Spinal cord (tissue), 10 donors: ENCODE data around the gene SARNP. TPM values are rescaled to one million over a fixed set of nuclear protein-coding genes. Genes with fewer than 3 reads are reported as not detected.

Experiments
- DNase-seq, 6 donors: peaks; one replicate each; pipeline versions ENCODE4 v3.0.0 to v3.0.0-alpha.2; 2013 to 2015; ENCODE audit warnings: low spot score in 6 of 6, low read depth in 4 of 6
- H3K27ac ChIP-seq: one replicate; pipeline ENCODE4 v1.5.1; 2013; ENCODE audit warnings: low read depth, low read length, control low read depth
- H3K27me3 ChIP-seq: one replicate; pipeline ENCODE4 v1.6.1; 2013; ENCODE audit warnings: low read length; ENCODE audit not compliant: control insufficient read depth, insufficient read depth
- H3K36me3 ChIP-seq: one replicate; pipeline ENCODE4 v1.6.1; 2013; ENCODE audit warnings: low read length; ENCODE audit not compliant: control insufficient read depth, insufficient read depth
- H3K4me1 ChIP-seq: one replicate; pipeline ENCODE4 v1.6.1; 2013; ENCODE audit warnings: low read length; ENCODE audit not compliant: control insufficient read depth, insufficient read depth
- H3K4me3 ChIP-seq: one replicate; pipeline ENCODE4 v1.5.1; 2013; ENCODE audit warnings: low read depth, low read length, control low read depth
- H3K9me3 ChIP-seq: one replicate; pipeline ENCODE4 v1.6.1; 2013; ENCODE audit warnings: low read length; ENCODE audit not compliant: control insufficient read depth, insufficient read depth
- WGBS: methylation state at CpG from one replicate; pipeline ENCODE4 v1.1.5; 2013; ENCODE audit warnings: missing lambda C conversion rate; ENCODE audit not compliant: insufficient coverage; 5-methylcytosine and 5-hydroxymethylcytosine counted together
- polyA plus RNA-seq, 2 donors: library from polyadenylated mRNA; unstranded; fragments of 120-200 nt; gene quantifications; one replicate each; pipeline ENCODE4 v1.2.1, GENCODE V29; 2013; ENCODE audit not compliant: insufficient read length in 2 of 2
- total RNA-seq, 2 donors: library from RNA; depleted of rRNA in 1 of 2; stranded (reverse); fragments of 120-200 nt in 1 of 2; fragments of >200 nt in 1 of 2; gene quantifications; one replicate each; pipeline versions ENCODE4 v1.2.3 to v1.2.4, GENCODE V29; 2013 to 2014
- donor health status: healthy.

SARNP gene
- total and polyA plus RNA-seq, 4 donors: 52.9 to 98.1 (median 91.2) TPM

GRCh38 chr12:55812088-55812487 is 5.4 kb downstream of the SARNP start:
- Histone ChIP-seq H3K27ac (no peak overlapping the region), H3K4me3 (no peak overlapping the region), H3K36me3 (peaks cover 31% of the 10 kb centered on the region), H3K4me1 (peaks cover 6% of the 10 kb centered on the region), H3K27me3 (no peaks in the 10 kb centered on the region), H3K9me3 (no peaks in the 10 kb centered on the region)
- DNase-seq: no peak
- 5% methylated on average over 1 of the region's 1 CpG for WGBS

- no CpG with 5 or more reads among the region's 5 CpGs for WGBS
- H3K4me3 ChIP-seq: no peak overlapping the region
- no peaks in the 10 kb centered on the region for H3K4me1 ChIP-seq
- no peaks in the 10 kb centered on the region for H3K9me3 ChIP-seq
- DNase-seq: no peak
- H3K27ac ChIP-seq: no peak overlapping the region
- H3K36me3 ChIP-seq: peaks cover 24% of the 10 kb centered on the region
- H3K27me3 ChIP-seq: no peaks in the 10 kb centered on the region
Measured at GRCh38 chr12:55809274-55809673, 8.2 kb downstream of the SARNP start.

DNA sequence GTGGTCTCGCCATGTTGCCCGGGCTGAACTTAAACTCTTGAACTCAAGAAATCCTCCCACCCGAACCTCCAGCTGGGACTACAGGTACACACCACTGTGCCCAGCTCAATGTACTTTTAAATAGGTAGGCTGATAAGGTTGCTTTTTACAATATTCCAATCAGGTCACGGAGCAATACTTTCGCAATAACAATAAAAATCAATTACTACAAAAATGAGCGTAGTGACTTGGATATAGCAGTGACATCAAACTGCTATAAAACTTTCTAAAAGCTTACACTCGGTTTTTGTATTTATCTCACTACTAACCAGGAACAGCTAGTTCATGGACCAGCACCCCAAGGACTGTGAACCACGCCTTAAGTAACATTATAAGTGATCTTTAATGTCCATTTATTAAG is 10.5 kb downstream of the SARNP start:
- no CpG with 5 or more reads among the region's 8 CpGs for WGBS
- H3K27me3 ChIP-seq: no peaks in the 10 kb centered on the region
- no peaks in the 10 kb centered on the region for H3K9me3 ChIP-seq
- H3K36me3 ChIP-seq: peaks cover 27% of the 10 kb centered on the region
- no peak for DNase-seq
- H3K27ac ChIP-seq: no peak overlapping the region
- H3K4me1 ChIP-seq: no peaks in the 10 kb centered on the region
- no peak overlapping the region for H3K4me3 ChIP-seq

- H3K36me3 ChIP-seq: peaks cover 27% of the 10 kb centered on the region
- no peaks in the 10 kb centered on the region for H3K4me1 ChIP-seq
- no peaks in the 10 kb centered on the region for H3K9me3 ChIP-seq
- H3K27me3 ChIP-seq: no peaks in the 10 kb centered on the region
- no peak for DNase-seq
- H3K4me3 ChIP-seq: no peak overlapping the region
- 66% methylated on average over 3 of the region's 4 CpGs for WGBS
- no peak overlapping the region for H3K27ac ChIP-seq
Measured at GRCh38 chr12:55797550-55797949, 20.0 kb downstream of the SARNP start.

DNA sequence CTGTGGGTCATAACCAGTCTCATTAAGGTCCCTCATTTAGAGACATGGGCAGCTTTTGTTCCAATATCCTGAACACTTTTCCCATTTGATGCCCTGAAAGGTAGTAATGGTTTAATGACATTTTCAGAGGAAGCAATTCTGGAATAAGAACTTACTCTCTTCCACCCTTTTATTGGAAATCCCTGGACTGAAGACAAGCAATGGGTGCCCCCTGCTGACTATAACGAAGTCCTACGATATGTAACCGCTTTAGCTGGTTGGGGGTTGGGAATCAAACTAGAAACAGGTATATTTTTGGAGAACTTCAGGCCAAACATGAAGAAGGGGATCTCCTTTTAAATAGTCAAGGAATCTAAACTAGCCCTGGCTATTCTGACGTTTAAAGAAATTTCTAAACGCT is 20.5 kb downstream of the SARNP start:
- no peak overlapping the region for H3K4me3 ChIP-seq
- H3K27me3 ChIP-seq: no peaks in the 10 kb centered on the region
- peaks cover 31% of the 10 kb centered on the region for H3K36me3 ChIP-seq
- DNase-seq: peak in 4 of 6 donors; percentile 22 to 81 (median 54)
- WGBS: 60% methylated on average over 1 of the region's 5 CpGs
- no peak overlapping the region for H3K27ac ChIP-seq
- no peaks in the 10 kb centered on the region for H3K4me1 ChIP-seq
- no peaks in the 10 kb centered on the region for H3K9me3 ChIP-seq

GRCh38 chr12:55795950-55796349 is 21.6 kb downstream of the SARNP start:
- Histone ChIP-seq H3K9me3 (no peaks in the 10 kb centered on the region), H3K27me3 (no peaks in the 10 kb centered on the region), H3K4me3 (no peak overlapping the region), H3K36me3 (peaks cover 22% of the 10 kb centered on the region), H3K27ac (no peak overlapping the region), H3K4me1 (no peaks in the 10 kb centered on the region)
- DNase-seq: no peak

- Histone ChIP-seq H3K9me3 (no peaks in the 10 kb centered on the region), H3K27ac (no peak overlapping the region), H3K36me3 (peaks cover 42% of the 10 kb centered on the region), H3K4me1 (no peaks in the 10 kb centered on the region), H3K27me3 (no peaks in the 10 kb centered on the region), H3K4me3 (no peak overlapping the region)
- 100% methylated on average over 1 of the region's 4 CpGs for WGBS
- DNase-seq: no peak
Measured at GRCh38 chr12:55789893-55790292, 27.6 kb downstream of the SARNP start.

DNA sequence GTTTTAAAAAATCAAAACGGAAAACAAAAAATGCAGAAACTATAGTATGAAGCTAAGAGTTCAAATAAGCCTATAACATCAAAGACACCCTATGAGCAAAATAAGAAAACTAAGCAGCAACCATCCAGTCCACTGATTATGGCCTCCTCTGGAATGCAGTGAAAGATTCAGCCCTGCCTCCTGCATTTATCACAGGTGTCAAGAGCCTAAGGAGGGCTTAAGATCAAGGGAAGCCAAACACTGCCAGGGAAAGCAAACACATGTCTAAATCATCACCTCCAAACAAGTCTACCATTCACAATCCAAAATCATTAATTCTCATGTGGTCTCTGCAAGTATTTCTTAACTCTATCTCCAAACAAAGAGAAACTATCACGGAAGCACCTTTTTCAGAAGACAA is 28.4 kb downstream of the SARNP start:
- peaks cover 39% of the 10 kb centered on the region for H3K36me3 ChIP-seq
- no peak overlapping the region for H3K4me3 ChIP-seq
- no peaks in the 10 kb centered on the region for H3K27me3 ChIP-seq
- no peaks in the 10 kb centered on the region for H3K9me3 ChIP-seq
- H3K27ac ChIP-seq: no peak overlapping the region
- no peak for DNase-seq
- H3K4me1 ChIP-seq: no peaks in the 10 kb centered on the region
- no CpG with 5 or more reads among the region's 2 CpGs for WGBS

- 96% methylated on average over 7 of the region's 7 CpGs for WGBS
- no peaks in the 10 kb centered on the region for H3K27me3 ChIP-seq
- H3K36me3 ChIP-seq: peaks cover 39% of the 10 kb centered on the region
Measured at GRCh38 chr12:55788546-55788945, 29.0 kb downstream of the SARNP start.

DNA sequence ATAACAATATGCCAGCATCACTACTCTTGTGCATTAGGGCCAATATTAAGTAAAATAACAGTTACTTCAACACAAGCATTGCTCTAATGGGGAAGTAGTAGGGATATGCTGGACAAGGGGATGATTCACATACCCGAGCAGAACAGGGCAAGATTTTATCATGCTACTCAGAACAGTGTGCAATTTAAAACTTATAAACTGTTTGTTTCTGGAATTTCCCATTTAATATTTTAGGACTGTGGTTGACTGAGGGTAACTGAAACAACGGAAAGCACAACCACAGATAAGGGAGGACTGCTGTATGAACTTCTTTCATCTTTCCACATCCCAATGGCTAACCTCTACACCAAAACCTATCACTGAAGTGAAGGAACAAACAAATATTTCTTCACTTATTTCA is 36.8 kb downstream of the SARNP start:
- no peak for DNase-seq
- no peaks in the 10 kb centered on the region for H3K9me3 ChIP-seq
- no peak overlapping the region for H3K4me3 ChIP-seq
- WGBS: no CpG with 5 or more reads among the region's 2 CpGs
- no peaks in the 10 kb centered on the region for H3K27me3 ChIP-seq
- H3K27ac ChIP-seq: no peak overlapping the region
- H3K36me3 ChIP-seq: peaks cover 39% of the 10 kb centered on the region
- H3K4me1 ChIP-seq: no peaks in the 10 kb centered on the region

More at GRCh38 chr12:55788546-55788945, 29.0 kb downstream of the SARNP start:
- Histone ChIP-seq H3K4me3 (no peak overlapping the region), H3K4me1 (no peaks in the 10 kb centered on the region), H3K27ac (no peak overlapping the region), H3K9me3 (no peaks in the 10 kb centered on the region)
- DNase-seq: no peak
